HG03354 (cell line): ENCODE measurements around the gene LCN10.
"Not testable (repeated sequence)": the region's sequence is repeated elsewhere in the genome, so short reads cannot be mapped to it uniquely, and the experiment has no call there.

Experiments used
- ATAC-seq: cut with Tn5 transposase; IDR thresholded peaks from one replicate; pipeline ENCODE4 v1.9.1; 2021; ENCODE audit warnings: mild to moderate bottlenecking; ENCODE audit not compliant: unreplicated experiment, poor library complexity, severe bottlenecking

Gene LCN10

DNA sequence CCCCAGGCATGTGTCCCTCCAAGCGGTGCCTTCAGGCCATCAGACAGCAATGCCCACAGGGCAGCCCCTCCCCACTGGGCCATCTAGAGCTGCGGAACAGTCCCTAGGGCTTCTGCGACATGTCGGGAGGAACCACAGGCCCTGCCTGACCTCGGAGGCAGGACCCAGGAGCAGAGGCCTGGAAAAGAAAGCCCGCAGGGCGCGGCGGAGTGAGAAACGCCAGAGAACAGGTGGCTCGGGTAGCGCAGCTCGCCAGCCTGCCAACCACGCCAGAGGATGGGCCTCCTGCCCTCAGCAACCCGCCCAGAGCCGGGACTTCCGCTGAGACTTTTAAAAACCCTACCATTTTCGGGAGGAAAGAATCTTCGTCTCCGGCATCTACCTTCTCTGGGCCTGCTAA is 14.6 kb upstream of the LCN10 start:
- no peak for ATAC-seq

DNA sequence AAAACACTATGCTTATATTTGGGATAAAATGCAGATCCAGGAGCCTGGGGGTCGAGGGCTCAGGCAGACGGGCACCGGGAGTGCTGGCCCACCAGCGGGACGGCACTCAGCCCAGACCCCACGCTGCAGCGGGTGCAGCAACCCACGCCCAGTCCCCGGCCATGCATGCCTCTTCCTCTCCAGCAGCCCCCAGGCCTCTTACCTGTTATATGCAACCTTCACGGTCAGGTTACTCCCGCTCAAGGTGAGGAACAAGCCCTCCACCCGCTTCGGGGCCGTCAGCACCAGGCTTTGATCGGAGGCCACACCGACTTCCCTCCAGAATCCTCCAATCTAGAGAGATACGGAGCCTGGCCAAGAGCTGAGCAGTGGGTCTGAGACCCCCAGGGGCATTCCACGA is 14.1 kb upstream of the LCN10 start:
- ATAC-seq: no peak

DNA sequence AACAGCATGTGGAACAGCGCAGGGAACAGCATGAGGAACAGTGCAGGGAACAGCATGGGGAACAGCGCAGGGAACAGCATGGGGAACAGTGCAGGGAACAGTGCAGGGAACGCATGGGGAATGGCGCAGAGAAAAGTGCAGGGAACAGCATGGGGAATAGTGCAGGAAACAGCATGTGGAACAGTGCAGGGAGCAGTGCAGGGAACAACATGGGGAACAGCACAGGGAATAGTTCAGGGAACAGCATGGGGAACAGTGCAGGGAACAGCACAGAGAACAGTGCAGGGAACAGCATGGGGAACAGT is 13.3 kb upstream of the LCN10 start:
- no peak for ATAC-seq

DNA sequence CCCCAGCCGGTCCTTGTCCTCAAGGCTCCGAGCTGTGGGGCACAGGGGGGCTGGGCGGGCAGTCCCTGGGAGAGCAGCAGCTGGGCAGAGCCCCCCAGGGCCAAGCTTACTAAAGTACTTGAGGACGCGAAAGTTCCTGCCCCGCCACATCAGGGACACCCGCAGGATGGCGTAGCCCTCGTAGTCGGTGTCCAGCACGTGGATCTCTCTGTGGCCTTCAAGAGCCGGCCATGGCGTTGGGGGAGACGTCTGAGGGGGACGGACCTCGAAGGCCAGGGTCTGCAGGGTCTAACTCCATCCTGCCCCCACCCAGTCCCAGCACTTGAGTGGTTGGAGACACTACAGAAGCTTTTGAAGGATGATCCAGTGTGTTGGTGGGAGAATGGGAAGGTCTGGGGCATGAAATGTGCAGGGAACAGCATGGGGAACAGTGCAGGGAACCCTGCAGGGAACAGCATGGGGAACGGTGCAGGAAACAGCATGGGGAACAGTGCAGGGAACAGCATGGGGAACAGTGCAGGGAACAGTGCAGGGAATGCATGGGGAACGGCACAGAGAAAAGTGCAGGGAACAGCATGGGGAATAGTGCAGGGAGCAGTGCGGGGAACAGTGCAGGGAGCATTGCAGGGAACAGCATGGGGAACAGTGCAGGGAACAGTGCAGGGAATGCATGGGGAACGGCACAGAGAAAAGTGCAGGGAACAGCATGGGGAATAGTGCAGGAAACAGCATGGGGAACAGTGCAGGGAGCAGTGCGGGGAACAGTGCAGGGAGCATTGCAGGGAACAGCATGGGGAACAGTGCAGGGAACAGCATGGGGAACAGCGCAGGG is 12.8 kb upstream of the LCN10 start:
- not testable (repeated sequence) for ATAC-seq

DNA sequence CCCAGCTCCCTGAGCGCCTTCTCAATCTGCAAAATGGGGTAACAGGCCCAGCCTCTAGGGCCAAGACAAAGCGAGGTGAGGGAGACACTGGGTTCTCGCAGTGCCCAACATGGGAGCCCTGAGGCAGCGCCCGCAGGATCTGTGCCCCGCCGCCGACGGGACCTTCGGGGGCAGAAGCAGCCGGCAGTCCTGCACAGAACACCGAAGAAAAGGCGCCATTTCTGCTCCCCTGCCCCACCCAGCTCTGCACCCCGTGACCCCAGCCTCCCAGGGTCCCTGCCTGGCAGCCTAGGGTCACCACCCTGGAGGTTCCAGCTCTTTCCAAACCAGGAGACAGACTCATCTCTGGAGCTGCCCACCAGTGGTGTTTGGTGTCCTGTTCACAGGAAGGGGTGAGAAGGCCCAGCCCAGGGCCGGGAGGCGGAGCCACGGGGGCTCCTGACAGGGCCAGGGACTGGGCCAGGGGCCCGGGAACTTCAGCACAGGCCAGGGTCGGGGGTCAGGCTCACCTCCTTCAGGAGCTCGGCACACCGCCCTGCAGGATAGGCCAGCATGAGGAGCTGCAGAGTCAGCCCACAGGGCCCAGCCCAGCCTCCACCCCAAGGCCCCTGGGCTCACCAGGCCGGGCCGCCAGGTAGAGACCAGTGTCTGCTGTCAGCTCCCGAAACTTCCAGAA is 12.0 kb upstream of the LCN10 start:
- no peak for ATAC-seq

DNA sequence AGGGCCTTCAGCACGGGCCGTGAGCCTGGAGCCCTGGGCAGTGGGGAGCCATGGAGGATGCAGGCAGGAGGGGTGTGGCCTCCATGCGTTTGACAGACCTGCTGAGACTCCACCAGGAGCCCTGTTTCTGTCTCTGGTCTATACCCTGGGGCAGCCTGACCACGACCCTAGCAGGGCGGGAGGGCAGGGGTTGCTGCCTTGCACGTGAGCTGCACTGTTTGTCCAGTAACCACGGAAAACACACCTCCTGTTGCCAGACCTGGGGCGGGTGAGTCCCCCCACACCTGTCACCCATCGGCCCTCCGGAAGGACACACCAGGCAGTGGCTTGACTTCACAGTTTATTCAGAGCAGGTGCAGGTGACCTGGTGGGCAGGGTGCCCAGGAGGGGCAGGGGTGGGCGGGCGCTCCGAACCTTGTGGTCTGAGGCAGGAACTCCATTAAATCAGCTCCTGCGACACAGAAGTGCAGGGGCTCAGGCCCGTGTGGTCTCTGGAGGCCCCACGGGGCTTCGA is 11.4 kb upstream of the LCN10 start:
- no peak for ATAC-seq

DNA sequence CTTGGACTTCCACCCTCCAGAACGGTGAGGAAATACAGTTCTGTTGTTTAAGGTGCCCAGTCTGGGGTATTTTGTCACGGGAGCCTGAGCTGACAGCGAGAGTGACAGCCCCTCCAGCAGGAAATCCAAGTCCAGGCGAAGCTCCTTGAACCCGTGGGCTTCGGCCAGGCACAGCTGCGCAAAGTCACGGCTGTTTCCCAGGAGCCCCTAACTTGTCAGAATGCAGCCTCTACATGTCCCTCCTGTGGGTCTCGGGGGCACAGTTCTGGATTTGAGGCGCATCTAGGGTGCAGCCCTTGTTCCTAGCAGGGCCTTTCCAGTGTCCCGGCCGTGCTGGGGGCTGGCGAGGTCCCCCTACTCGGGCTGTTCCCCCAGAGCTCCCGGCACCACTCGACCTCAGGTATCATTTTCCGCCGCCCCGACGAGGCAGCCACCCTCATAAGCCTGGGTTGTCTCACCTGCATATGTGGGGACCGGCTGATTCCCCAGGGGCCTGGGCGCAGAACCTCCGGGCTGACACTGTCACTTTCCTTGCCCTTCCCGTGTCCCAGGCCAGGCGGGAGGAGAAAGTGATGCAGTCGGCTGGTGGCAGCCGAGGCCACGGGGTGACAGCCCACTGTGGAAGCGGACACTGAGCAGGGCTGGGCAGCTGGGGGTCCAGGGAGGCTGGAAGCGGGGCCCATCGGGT is 10.8 kb upstream of the LCN10 start:
- ATAC-seq: no peak

DNA sequence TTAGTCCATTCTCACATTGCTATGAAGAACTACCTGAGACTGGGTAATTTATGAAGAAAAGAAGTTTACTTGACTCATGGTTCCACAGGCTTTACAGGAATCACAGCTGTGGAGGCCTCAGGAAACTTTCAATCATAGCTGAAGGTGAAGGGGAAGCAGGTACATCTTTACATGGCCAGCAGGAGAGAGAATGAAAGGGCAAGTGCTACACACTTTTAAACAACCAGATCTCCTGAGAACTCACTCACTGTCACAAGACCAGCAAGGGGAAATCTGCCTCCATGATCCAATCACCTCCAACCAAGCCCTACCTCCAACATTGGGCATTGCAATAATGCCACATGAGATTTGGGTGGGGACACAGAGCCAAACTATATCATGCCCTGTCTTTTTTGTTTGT is 9.1 kb upstream of the LCN10 start:
- no peak for ATAC-seq

DNA sequence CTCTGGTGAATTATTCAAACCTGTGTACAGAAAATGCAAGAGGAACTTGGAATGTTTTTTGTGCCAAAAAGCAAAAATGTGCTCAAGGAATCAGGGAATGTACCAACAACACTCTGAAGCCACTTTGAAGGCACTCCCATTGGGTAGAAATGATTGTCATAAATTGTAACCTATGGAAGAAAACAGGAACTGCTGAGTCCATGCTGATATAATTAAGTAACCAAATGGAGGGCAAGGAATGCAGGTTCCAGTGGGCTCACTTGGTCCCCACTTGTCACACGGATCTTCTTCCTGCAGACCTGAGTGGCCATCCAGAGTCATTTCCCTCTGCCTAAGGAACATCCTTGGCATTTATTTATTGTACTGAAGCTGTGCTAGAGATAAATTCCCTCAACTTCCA is 8.5 kb upstream of the LCN10 start:
- ATAC-seq: no peak

DNA sequence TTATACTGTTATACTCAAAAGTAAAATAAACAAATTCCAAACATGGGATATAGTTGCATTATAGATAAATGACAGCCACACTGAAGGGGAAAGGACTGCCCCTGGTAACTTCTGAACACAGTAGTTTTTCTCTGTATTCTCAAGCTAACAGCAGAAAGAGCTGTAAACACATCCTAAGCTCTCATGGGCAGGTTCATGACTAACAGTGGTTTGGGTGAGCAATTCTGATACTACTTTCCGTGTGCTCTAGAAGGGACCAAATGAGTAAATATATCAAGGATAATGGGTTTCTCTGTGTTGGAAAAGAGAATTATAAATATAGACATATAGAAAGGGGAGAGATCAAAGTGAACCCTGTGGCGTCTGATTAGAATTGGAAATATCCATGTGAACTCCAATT is 7.8 kb upstream of the LCN10 start:
- ATAC-seq: no peak

DNA sequence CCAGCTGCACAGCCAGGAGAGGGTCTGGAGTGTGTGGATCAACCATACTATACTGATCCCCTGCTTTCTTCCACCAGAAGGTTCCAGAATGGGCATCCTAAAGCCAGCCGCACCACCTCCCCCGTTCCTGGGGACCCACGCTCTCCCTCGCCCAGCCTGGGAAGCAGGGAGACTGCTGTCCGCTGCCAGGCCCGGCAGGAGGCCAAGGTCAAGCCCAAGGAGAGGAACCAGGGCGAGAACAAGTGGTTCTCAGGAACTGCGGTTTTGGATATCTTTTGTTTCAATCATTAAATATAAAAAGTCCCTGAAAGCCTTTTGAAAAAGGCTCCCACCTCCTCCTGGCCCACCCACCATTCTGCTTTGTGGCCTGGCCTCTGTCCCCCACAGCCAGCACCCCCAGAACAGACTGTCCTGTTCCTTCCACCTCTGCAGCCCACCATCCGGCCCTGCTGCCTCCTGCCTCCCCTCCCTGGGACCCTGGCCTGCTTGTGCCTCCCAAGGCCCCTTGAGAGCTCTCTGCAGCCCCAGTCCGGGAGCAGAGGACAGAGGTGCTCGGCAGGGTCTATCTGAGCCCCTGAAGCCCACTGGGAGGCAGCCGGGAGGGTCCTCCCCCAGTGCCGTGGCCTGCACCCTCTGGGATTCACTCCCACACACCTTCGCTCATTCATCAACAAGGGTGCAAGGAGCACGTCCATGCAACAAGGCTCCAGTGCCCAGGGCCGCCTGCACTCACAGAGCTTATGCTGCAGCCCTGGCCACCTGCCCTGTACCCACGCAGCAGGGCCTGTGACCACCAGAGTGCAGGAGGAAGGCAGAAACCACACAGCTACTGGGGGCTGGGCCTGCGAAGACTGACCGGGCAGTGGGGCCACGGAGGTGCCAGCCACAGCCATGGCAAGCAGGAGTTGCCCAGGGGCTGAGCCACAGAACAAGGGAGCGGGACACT is 6.2 kb upstream of the LCN10 start:
- no peak for ATAC-seq

DNA sequence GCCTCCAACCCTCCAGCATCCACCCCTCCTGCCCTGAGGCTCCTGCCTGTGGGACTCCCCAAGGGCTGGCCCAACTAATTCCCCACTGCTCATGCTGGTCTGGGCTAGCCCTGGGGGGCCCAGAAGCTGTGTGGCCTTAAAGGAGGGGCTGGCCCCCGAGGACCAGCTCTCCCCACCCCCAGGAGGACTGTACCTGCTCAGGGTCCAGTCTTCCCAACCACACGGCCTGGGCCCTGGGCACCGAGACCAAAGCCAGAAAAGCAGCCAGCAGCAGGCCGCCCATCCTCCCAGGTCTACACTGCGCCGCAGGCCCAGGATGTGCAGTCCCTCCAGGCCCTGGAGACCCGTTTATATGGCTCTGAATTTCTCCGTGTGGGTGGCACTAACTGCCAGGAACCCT is 5.5 kb upstream of the LCN10 start, which contains the start of gene LCN6:
Gene LCN6, minus strand, starts transcription at position 325 of the 400 bp plus-strand sequence. Its CDS starts 42 bp downstream, at position 283.
- ATAC-seq: no peak

DNA sequence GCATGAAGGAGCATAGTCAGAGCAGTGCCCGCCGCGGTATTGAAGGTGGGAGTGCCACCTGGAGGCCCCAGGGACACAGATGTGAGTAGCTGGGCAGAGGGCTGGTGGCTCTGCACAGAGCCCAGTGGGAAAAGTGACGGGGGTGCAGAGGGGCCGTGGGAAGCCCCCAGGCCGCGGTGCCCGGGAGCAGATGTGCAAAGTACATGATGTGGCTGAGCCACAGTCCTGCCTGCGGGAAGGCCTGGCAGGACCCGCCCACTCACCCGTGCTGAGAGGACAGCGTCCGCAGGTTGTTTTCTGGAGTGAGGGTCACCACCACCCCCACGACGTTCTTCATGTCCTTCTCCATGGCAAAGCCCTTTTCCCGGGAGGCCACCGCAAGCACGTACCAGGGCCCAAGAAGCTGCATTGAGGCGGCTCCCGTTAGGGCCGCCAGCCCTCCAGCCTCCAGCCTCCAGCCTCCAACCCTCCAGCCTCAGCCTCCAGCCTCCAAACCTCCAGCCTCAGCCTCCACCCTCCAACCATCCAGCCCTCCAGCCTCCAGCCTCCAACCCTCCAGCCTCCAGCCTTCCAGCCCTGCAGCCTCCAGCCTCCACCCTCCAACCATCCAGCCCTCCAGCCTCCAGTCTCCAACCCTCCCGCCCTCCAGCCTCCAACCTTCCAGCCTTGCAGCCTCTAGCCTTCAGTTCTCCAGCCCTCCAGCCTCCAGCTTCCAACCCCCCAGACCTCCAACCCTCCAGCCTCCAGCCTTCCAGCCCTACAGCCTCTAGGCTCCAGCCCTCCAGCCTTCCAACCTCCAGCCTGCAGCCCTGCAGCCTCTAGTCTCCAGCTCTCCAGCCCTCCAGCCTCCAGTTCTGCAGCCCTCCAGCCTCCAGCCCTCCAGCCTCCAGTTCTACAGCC is 4.7 kb upstream of the LCN10 start:
- ATAC-seq: no peak

DNA sequence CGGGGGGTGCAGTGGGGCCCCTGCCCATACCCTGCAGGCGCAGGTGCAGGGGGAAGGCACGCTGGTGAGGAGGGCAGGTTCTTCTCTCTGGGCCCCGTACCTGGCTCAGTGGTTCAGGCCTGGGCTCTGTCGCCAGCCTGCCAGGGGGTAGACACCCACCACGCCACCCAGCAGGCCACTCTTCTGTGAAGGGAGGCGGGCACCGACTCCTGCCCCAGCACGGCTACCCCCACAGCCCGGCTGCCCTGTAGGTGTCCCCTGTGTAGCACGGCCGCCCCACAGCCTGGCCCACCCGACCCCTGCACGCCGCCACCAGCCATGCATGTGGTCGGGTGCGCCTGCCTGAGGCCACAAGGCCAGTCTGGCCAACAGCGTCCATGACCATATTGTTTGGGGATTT is 3.9 kb upstream of the LCN10 start:
- ATAC-seq: no peak

DNA sequence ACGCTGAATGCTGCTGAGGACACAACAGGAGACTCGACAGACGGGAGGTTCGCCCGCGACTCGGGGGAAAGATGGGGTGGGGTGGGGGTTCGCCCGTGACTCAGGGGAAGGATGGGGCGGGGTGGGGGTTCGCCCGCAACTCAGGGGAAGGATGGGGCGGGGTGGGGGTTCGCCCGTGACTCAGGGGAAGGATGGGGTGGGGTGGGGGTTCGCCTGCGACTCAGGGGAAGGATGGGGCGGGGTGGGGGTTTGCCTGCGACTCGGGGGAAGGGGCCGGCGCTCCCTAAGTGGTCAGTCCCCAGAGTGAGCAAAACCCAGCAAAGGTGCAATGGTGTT is 3.4 kb upstream of the LCN10 start:
- ATAC-seq: no peak

DNA sequence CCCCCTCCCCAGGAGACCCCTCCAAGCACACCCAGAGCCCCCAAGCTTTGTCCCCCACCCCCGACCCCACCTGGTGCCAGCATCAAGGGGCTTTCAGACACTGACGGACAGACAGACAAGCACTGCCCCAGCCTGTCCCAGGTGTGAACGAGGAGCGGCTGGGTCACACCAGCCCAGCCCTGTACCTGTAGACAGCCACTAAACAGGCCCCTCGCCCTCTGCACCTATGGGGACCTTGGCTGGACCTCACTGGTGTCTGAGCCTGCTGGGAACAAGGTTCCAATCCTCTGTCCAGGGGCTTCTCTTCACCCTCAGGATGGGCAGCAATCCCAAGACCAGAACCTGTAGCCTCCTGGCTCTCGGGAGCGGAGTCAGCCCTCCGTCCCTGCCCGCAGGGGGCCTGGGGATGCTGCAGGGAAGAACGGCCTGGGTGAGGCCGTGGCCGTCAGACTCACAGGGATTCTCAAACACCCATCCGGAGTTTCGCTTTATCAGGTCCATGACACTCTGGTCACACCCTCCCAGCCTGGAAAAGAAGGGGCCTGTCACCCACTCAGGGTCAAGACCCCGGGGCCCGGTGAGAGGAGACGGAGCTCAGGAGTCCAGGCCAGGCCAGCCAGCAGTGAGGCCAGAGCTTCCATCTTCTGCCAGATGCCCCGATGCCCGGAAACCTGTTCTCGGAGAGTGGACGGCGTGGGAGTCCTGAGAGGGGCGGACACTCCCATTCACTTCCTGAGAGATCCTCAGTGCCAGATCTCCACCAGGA is 2.8 kb upstream of the LCN10 start:
- ATAC-seq: no peak

DNA sequence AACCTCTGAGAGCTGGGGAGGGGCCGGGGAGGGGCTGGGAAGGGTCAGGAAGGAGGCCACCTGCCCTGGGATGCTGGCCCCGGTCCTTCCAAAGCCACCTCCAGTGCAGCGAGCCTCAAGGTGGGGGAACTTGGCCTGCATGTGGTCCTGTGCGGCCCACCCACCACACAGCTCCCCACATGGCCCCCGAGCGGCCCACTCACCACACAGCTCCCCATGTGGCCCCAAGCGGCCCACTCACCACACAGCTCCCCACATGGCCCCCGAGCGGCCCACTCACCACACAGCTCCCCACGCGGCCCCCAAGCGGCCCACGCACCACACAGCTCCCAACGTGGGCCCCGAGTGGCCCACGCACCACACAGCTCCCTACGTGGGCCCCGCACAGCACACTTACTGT is 2.0 kb upstream of the LCN10 start:
- ATAC-seq: no peak

DNA sequence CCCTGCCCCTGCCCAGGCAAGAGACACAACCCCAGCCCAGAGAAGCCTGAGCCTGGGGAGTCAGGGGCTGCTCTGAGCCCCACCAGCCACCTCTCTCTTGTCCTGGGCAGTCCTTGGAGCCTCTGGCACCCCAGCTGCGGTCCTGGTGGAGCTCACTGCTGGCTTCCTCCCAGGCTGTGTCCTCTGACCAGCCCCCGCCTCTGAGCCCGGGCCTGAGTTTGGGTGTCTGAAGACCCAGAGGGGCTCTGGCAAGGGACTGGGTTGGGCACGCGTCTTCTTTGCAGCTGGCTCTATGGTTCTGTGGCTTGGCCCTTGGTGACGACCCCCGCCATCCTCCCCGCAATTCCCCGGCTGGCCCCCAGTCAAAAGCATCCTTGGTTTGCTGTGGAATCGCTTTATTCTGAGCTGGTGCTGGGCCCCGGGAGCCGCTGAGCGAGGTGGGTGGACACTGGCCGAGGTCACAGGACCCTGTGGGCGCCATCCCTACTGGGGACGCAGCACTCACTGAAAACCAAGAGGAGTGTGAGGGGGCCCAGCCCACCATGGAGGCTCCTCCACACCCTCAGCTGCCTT is 985 bp upstream of the LCN10 start:
- no peak for ATAC-seq
